Peyer's patch (tissue), 4 donors: ENCODE data around the gene PSMC6. TPM values are rescaled to one million over a fixed set of nuclear protein-coding genes. Genes with fewer than 3 reads are reported as not detected.

Source experiments
- DNase-seq, 3 donors: peaks; one replicate each; pipeline ENCODE4 v3.0.0-alpha.2; 2017 to 2019
- H3K27ac ChIP-seq, 4 donors: fragments of 200-600 bp; sonication (generic); one replicate each; pipeline ENCODE4 v1.5.1; 2016 to 2019
- H3K27me3 ChIP-seq, 2 donors: fragments of 200-600 bp; sonication (generic); one replicate each; pipeline ENCODE4 v1.5.1; 2019
- H3K36me3 ChIP-seq, 3 donors: fragments of 200-600 bp; sonication (generic); one replicate each; pipeline ENCODE4 v1.5.1; 2016 to 2019
- H3K4me1 ChIP-seq, 4 donors: fragments of 200-600 bp; sonication (generic); one replicate each; pipeline ENCODE4 v1.5.1; 2016 to 2019
- H3K4me3 ChIP-seq, 4 donors: fragments of 200-600 bp; sonication (generic); 1 replicate in 3 of 4; 2 replicates in 1 of 4; pipeline ENCODE4 v1.5.1; 2016 to 2019; ENCODE audit warnings: mild to moderate bottlenecking in 1 of 4
- H3K9me3 ChIP-seq, 4 donors: fragments of 200-600 bp; sonication (generic); one replicate each; pipeline ENCODE4 v1.5.1; 2016 to 2019; ENCODE audit warnings: mild to moderate bottlenecking in 1 of 4
- CTCF ChIP-seq, 6 experiments: fragments of 450-650 bp in 4 of 6; fragments of 200-600 bp in 2 of 6; sonication (generic) in 1 of 6; IDR thresholded peaks; one replicate each; pipeline ENCODE4 v1.5.1; 2017 to 2019; ENCODE audit warnings: antibody characterized with exemption in 6 of 6, mild to moderate bottlenecking in 3 of 6, moderate library complexity in 1 of 6
- POLR2A ChIP-seq, 2 donors: fragments of 450-650 bp; IDR thresholded peaks; one replicate each; pipeline ENCODE4 v1.5.1; 2017; ENCODE audit warnings: antibody characterized with exemption in 2 of 2, mild to moderate bottlenecking in 2 of 2, moderate library complexity in 2 of 2
- total RNA-seq, 4 donors: library from RNA; depleted of rRNA; stranded (reverse); fragments of >200 nt; gene quantifications; one replicate each; pipeline ENCODE4 v1.1.0, GENCODE V29; 2016

Gene PSMC6
- 100 to 1,000 TPM in 1 of 4 donors, 10 to 100 TPM in 3; 55.8 to 104 (median 69.5) TPM for total RNA-seq

- TF ChIP-seq POLR2A (IDR thresholded peaks at IDR 0.05), result peak; percentile 55 to 85
- TF ChIP-seq CTCF (IDR thresholded peaks at IDR 0.05), result no peak
- no peaks in the 10 kb centered on the region for H3K9me3 ChIP-seq
- DNase-seq, result peak; percentile 95 to 98 (median 96)
- H3K27me3 ChIP-seq, result no peaks in the 10 kb centered on the region
- H3K4me1 ChIP-seq, result peaks cover 0 to 11% (median 0%) of the 10 kb centered on the region in 4 donors
- H3K4me3 ChIP-seq, result peak within 1 kb of the TSS; percentile 55 to 78 (median 70)
- peak within 1 kb of the TSS; percentile 69 to 91 (median 84) for H3K27ac ChIP-seq
- H3K36me3 ChIP-seq, result peaks cover 0 to 30% (median 0%) of the 10 kb centered on the region in 3 donors
Measured at GRCh38 chr14:52706724-52707706, at the start of gene PSMC6. Gene PSMC6, plus strand, starts transcription at chr14:52707200. Its CDS starts 20 bp downstream, at chr14:52707220.

GRCh38 chr14:52660325-52660724 lies 46.7 kb upstream of the PSMC6 start:
- H3K27ac ChIP-seq, result no peak overlapping the region
- H3K4me3 ChIP-seq, result no peak overlapping the region
- no peaks in the 10 kb centered on the region for H3K9me3 ChIP-seq
- no peaks in the 10 kb centered on the region for H3K27me3 ChIP-seq
- peaks cover 0 to 24% (median 0%) of the 10 kb centered on the region in 3 donors for H3K36me3 ChIP-seq
- H3K4me1 ChIP-seq, result no peaks in the 10 kb centered on the region
- DNase-seq, result no peak
- TF ChIP-seq POLR2A (IDR thresholded peaks at IDR 0.05) (no peak), CTCF (IDR thresholded peaks at IDR 0.05) (no peak)

- no peak for DNase-seq
- Histone ChIP-seq H3K36me3 (peaks cover 0 to 26% (median 0%) of the 10 kb centered on the region in 3 donors), H3K27me3 (no peaks in the 10 kb centered on the region), H3K4me3 (no peak overlapping the region), H3K9me3 (no peaks in the 10 kb centered on the region), H3K4me1 (no peaks in the 10 kb centered on the region), H3K27ac (no peak overlapping the region)
- TF ChIP-seq POLR2A (IDR thresholded peaks at IDR 0.05) (no peak), CTCF (IDR thresholded peaks at IDR 0.05) (no peak)
Measured at GRCh38 chr14:52660832-52661231, 46.2 kb upstream of the PSMC6 start.

GRCh38 chr14:52661314-52661713 lies 45.7 kb upstream of the PSMC6 start:
- H3K27me3 ChIP-seq, result no peaks in the 10 kb centered on the region
- DNase-seq, result no peak
- H3K4me1 ChIP-seq, result no peaks in the 10 kb centered on the region
- no peaks in the 10 kb centered on the region for H3K9me3 ChIP-seq
- no peak for TF ChIP-seq CTCF (IDR thresholded peaks at IDR 0.05)
- TF ChIP-seq POLR2A (IDR thresholded peaks at IDR 0.05), result no peak
- H3K4me3 ChIP-seq, result no peak overlapping the region
- H3K27ac ChIP-seq, result no peak overlapping the region
- H3K36me3 ChIP-seq, result peaks cover 0 to 30% (median 0%) of the 10 kb centered on the region in 3 donors

- Histone ChIP-seq H3K4me3 (no peak overlapping the region), H3K4me1 (no peaks in the 10 kb centered on the region), H3K27ac (no peak overlapping the region), H3K27me3 (no peaks in the 10 kb centered on the region), H3K9me3 (no peaks in the 10 kb centered on the region), H3K36me3 (peaks cover 0 to 30% (median 0%) of the 10 kb centered on the region in 3 donors)
- TF ChIP-seq POLR2A (IDR thresholded peaks at IDR 0.05) (no peak), CTCF (IDR thresholded peaks at IDR 0.05) (no peak)
- DNase-seq, result no peak
Measured at GRCh38 chr14:52663850-52664249, 43.1 kb upstream of the PSMC6 start.
